ENCODE results near the gene NEDD9.

Gene NEDD9

DNA sequence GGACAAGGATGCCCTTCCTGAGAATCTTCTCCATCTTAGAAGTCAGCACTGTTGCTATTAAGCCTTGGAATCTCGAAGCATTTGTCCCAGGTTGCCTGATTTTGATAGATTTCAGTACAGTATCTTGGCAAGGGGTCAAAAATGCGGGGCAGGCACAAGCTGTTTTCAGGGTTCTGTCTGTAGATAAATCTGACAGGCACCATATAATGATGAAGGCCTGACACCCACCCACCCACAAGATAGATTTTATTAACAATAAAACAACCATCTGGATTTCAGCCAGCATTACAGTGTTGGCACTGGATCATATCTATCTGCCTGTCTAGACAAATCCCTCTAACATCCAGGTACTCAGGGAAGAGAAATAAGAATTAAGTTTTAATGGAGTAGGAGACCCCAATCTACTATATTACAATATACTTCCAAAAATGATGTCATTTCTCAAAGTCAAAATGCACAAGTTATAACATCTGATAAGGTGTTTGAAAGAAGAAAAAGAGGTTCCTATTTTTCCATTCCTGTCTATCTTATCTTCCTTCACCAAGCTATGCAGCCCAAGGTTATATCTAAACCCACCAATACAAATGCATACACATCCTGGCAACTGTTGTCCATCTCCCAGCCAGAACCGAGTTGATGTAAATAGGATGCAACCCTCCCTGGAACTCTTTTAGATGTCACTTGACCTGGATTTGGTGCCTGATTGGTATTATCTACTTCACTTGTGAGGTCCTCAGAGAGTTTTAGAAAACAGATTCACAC, 10.7 kb downstream of the NEDD9 start:
- Histone ChIP-seq H3K4me3 (ENCODE audit: low read length, poor library complexity, severe bottlenecking) (no peak overlapping the region), H3K9me3 (ENCODE audit: insufficient read depth, low read depth, low read length) (no peaks in the 10 kb centered on the region), H3K9ac (ENCODE audit: low read depth, low read length, poor library complexity, severe bottlenecking) (no peak overlapping the region), H3K79me2 (ENCODE audit: insufficient read depth, low read length) (no peaks in the 10 kb centered on the region), H3K36me3 (ENCODE audit: insufficient read depth, low read length) (no peaks in the 10 kb centered on the region), H4K20me1 (ENCODE audit: insufficient read depth, low read length, poor library complexity, severe bottlenecking) (no peaks in the 10 kb centered on the region), H3K4me1 (ENCODE audit: insufficient read depth, low read length, poor library complexity, severe bottlenecking) (peaks cover 23% of the 10 kb centered on the region), H2AFZ (ENCODE audit: low read length) (no peak overlapping the region), H3K27me3 (ENCODE audit: insufficient read depth, low read length, poor library complexity, severe bottlenecking) (no peaks in the 10 kb centered on the region), H3K4me2 (ENCODE audit: low read depth, low read length, poor library complexity, severe bottlenecking) (no peak overlapping the region), H3K9me2 (replicated peaks; ENCODE audit: low read depth, low read length) (no peaks in the 10 kb centered on the region), H3F3A (ENCODE audit: low read depth) (no peaks in the 10 kb centered on the region)
- no peak for TF ChIP-seq EZH2phosphoT487 (IDR thresholded peaks at IDR 0.05; ENCODE audit: borderline replicate concordance)
- TF ChIP-seq, protein P1, sequence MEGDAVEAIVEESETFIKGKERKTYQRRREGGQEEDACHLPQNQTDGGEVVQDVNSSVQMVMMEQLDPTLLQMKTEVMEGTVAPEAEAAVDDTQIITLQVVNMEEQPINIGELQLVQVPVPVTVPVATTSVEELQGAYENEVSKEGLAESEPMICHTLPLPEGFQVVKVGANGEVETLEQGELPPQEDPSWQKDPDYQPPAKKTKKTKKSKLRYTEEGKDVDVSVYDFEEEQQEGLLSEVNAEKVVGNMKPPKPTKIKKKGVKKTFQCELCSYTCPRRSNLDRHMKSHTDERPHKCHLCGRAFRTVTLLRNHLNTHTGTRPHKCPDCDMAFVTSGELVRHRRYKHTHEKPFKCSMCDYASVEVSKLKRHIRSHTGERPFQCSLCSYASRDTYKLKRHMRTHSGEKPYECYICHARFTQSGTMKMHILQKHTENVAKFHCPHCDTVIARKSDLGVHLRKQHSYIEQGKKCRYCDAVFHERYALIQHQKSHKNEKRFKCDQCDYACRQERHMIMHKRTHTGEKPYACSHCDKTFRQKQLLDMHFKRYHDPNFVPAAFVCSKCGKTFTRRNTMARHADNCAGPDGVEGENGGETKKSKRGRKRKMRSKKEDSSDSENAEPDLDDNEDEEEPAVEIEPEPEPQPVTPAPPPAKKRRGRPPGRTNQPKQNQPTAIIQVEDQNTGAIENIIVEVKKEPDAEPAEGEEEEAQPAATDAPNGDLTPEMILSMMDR (conservative IDR thresholded peaks at IDR 0.05; ENCODE audit: low read length), result no peak

GRCh38 chr6:11219400-11219834, 13.1 kb downstream of the NEDD9 start:
- H3K4me1 ChIP-seq (ENCODE audit: insufficient read depth, low read length, poor library complexity, severe bottlenecking), result peaks cover 16% of the 10 kb centered on the region
- H3K9me2 ChIP-seq (replicated peaks; ENCODE audit: low read depth, low read length), result no peaks in the 10 kb centered on the region
- H3K4me3 ChIP-seq (ENCODE audit: low read length, poor library complexity, severe bottlenecking), result no peak overlapping the region
- H3F3A ChIP-seq (ENCODE audit: low read depth), result no peaks in the 10 kb centered on the region
- H3K79me2 ChIP-seq (ENCODE audit: insufficient read depth, low read length), result no peaks in the 10 kb centered on the region
- H3K9ac ChIP-seq (ENCODE audit: low read depth, low read length, poor library complexity, severe bottlenecking), result no peak overlapping the region
- H3K27me3 ChIP-seq (ENCODE audit: insufficient read depth, low read length, poor library complexity, severe bottlenecking), result no peaks in the 10 kb centered on the region
- no peaks in the 10 kb centered on the region for H3K36me3 ChIP-seq (ENCODE audit: insufficient read depth, low read length)
- no peak overlapping the region for H3K4me2 ChIP-seq (ENCODE audit: low read depth, low read length, poor library complexity, severe bottlenecking)
- H2AFZ ChIP-seq (ENCODE audit: low read length), result no peak overlapping the region
- H4K20me1 ChIP-seq (ENCODE audit: insufficient read depth, low read length, poor library complexity, severe bottlenecking), result no peaks in the 10 kb centered on the region
- no peaks in the 10 kb centered on the region for H3K9me3 ChIP-seq (ENCODE audit: insufficient read depth, low read depth, low read length)
- TF ChIP-seq, protein P1 (conservative IDR thresholded peaks at IDR 0.05; ENCODE audit: low read length), result no peak
- no peak for TF ChIP-seq EZH2phosphoT487 (IDR thresholded peaks at IDR 0.05; ENCODE audit: borderline replicate concordance)

GRCh38 chr6:11218538-11219399, 13.7 kb downstream of the NEDD9 start:
- no peak overlapping the region for H3K9ac ChIP-seq (ENCODE audit: low read depth, low read length, poor library complexity, severe bottlenecking)
- TF ChIP-seq, protein P1 (conservative IDR thresholded peaks at IDR 0.05; ENCODE audit: low read length), result no peak
- no peak for TF ChIP-seq EZH2phosphoT487 (IDR thresholded peaks at IDR 0.05; ENCODE audit: borderline replicate concordance)
- H3K9me3 ChIP-seq (ENCODE audit: insufficient read depth, low read depth, low read length), result no peaks in the 10 kb centered on the region
- no peaks in the 10 kb centered on the region for H3K79me2 ChIP-seq (ENCODE audit: insufficient read depth, low read length)
- H3K4me1 ChIP-seq (ENCODE audit: insufficient read depth, low read length, poor library complexity, severe bottlenecking), result peaks cover 10% of the 10 kb centered on the region
- no peaks in the 10 kb centered on the region for H3K9me2 ChIP-seq (replicated peaks; ENCODE audit: low read depth, low read length)
- no peak overlapping the region for H3K4me2 ChIP-seq (ENCODE audit: low read depth, low read length, poor library complexity, severe bottlenecking)
- no peak overlapping the region for H2AFZ ChIP-seq (ENCODE audit: low read length)
- H3K36me3 ChIP-seq (ENCODE audit: insufficient read depth, low read length), result no peaks in the 10 kb centered on the region
- H3K27me3 ChIP-seq (ENCODE audit: insufficient read depth, low read length, poor library complexity, severe bottlenecking), result no peaks in the 10 kb centered on the region
- no peaks in the 10 kb centered on the region for H3F3A ChIP-seq (ENCODE audit: low read depth)
- no peak overlapping the region for H3K4me3 ChIP-seq (ENCODE audit: low read length, poor library complexity, severe bottlenecking)
- no peaks in the 10 kb centered on the region for H4K20me1 ChIP-seq (ENCODE audit: insufficient read depth, low read length, poor library complexity, severe bottlenecking)
